Activated naive CD4-positive, alpha-beta T cell treated with anti-CD3 and anti-CD28 coated beads for 36 hours (primary cell): Measurements from ENCODE around the gene HOXD10. TPM values are rescaled to one million over a fixed set of nuclear protein-coding genes. Genes with fewer than 3 reads are reported as not detected.

ENCODE experiments used
- CTCF ChIA-PET: fragments of 350-600 bp; sonication (Branson Sonifier 250); formaldehyde crosslinking; loops from one replicate; lab custom pipeline; 2021; ENCODE audit warnings: antibody characterized with exemption; lab: Charles Lee
- DNase-seq: peaks from one replicate; pipeline ENCODE4 v3.0.0-alpha.2; 2020
- H3K27ac Mint-ChIP-seq: one replicate; pipeline ENCODE4 v1.8.0; 2021; ENCODE audit warnings: mild to moderate bottlenecking, mixed read lengths
- H3K27me3 Mint-ChIP-seq: one replicate; pipeline ENCODE4 v1.8.0; 2021; ENCODE audit warnings: low read depth, mixed read lengths
- H3K36me3 Mint-ChIP-seq: one replicate; pipeline ENCODE4 v1.8.0; 2021; ENCODE audit warnings: low read depth, mixed read lengths
- H3K4me1 Mint-ChIP-seq: one replicate; pipeline ENCODE4 v1.8.0; 2021; ENCODE audit warnings: low read depth, mixed read lengths
- H3K4me3 Mint-ChIP-seq: one replicate; pipeline ENCODE4 v1.8.0; 2021; ENCODE audit warnings: mild to moderate bottlenecking, moderate library complexity, mixed read lengths
- H3K9me3 Mint-ChIP-seq: one replicate; pipeline ENCODE4 v1.8.0; 2021; ENCODE audit warnings: mixed read lengths
- intact Hi-C: fragments of 100-400 bp; cut with micrococcal nuclease; formaldehyde crosslinking; loops from one replicate; pipeline ENCODE4 v1.15.1; 2023
- total RNA-seq, 2 experiments: library from RNA; stranded (reverse); gene quantifications; one replicate each; pipeline ENCODE4 v1.2.3, GENCODE V29; 2021

The HOXD10 gene
- total RNA-seq, 2 experiments from 2014 or later, result not detected

DNA sequence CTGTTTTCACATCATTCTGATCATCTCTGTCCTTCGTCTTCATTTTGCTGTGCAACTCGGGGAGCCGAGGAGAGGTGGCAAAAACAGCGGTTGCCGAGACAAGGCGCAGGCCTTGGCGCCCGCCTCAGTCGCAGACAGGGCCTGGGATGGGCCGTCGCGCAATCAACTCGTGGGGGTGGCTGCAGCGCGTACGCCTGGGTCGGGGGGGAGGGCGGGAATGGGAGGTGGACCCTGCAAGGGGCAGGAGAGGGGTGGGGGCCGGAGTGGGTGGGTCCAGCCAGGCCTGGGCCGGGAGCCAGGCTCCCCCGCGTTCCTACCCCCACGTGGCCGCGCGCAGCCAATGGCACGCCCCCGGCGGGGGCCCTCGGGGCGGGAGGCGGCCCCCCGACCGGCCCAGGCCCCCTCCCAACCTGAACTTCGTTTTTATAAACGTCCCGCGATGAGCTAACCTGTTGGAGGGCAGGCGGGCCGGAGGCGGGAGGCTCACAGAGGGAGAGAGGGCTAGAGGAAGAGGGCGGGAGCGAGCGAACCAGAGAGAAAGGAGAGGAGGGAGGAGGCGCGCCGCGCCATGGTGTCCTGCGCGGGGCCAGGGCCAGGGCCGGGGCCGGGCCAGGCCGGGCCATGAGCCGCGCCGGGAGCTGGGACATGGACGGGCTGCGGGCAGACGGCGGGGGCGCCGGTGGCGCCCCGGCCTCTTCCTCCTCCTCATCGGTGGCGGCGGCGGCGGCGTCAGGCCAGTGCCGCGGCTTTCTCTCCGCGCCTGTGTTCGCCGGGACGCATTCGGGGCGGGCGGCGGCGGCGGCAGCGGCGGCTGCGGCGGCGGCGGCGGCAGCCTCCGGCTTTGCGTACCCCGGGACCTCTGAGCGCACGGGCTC is 24.1 kb upstream of the HOXD10 start, which contains the start of gene HOXD13:
HOXD13 (plus strand) TSS at position 452 of the 875 bp plus-strand sequence; CDS start at position 622, 170 bp downstream.
- Mint-ChIP-seq H3K9me3 (peaks cover 1% of the 10 kb centered on the region), H3K36me3 (no peaks in the 10 kb centered on the region), H3K4me1 (peaks cover 25% of the 10 kb centered on the region), H3K4me3 (peak within 1 kb of the TSS; percentile 7), H3K27me3 (peaks cover 85% of the 10 kb centered on the region), H3K27ac (no peak within 1 kb of the TSS)
- CTCF ChIA-PET, result no interaction called here
- intact Hi-C loops, result no loop called here
- no peak for DNase-seq

DNA sequence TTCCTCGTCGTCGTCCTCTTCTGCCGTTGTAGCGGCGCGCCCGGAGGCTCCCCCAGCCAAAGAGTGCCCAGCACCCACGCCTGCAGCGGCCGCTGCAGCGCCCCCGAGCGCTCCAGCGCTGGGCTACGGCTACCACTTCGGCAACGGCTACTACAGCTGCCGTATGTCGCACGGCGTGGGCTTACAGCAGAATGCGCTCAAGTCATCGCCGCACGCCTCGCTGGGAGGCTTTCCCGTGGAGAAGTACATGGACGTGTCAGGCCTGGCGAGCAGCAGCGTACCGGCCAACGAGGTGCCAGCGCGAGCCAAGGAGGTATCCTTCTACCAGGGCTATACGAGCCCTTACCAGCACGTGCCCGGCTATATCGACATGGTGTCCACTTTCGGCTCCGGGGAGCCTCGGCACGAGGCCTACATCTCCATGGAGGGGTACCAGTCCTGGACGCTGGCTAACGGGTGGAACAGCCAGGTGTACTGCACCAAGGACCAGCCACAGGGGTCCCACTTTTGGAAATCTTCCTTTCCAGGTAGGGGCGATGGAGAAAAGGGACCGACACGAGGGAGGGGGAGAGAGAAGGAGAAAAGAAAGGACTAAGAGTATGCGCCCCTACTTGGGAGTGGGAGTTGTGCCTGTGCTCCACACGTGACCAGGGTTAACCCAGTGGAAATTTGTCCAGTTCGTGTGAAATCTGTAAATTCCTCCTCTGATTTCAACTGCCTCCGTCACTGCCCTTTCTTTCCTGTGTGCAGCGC is 23.3 kb upstream of the HOXD10 start:
- H3K4me3 Mint-ChIP-seq, result no peak overlapping the region
- no peak for DNase-seq

DNA sequence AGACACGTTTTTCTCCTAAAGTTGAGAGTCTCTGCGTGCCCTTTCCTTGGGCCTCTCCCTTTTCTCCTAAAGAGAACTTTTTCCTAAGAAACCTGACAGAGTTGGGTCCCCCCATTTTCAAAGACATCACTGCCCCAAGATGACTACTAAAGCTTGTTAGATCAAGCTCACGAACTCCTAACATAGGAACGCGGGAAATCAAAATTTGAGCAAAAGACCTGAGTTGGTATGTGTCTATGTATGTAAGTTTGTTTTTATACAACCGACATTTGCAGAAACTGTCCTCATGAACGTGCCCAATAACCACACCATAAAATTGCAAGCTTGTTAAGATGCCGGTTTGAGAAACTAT is 22.7 kb upstream of the HOXD10 start:
- Mint-ChIP-seq H3K9me3 (peaks cover 1% of the 10 kb centered on the region), H3K27me3 (peaks cover 84% of the 10 kb centered on the region), H3K36me3 (no peaks in the 10 kb centered on the region), H3K27ac (no peak overlapping the region), H3K4me1 (peaks cover 26% of the 10 kb centered on the region), H3K4me3 (no peak overlapping the region)
- no peak for DNase-seq
- CTCF ChIA-PET, result interaction anchor here (0.7 to 1.4 kb wide), 5 partner anchors 8 to 404 kb away, joined by 3 to 4 read pairs (median 3); no protein-coding TSS in a partner anchor
- intact Hi-C loops, result loop anchor here (2.0 kb wide), 1 partner anchor 17 kb away; no protein-coding TSS in a partner anchor

More for the DNA sequence above, 23.3 kb upstream of the HOXD10 start:
- Mint-ChIP-seq H3K27me3 (peaks cover 85% of the 10 kb centered on the region), H3K9me3 (peaks cover 1% of the 10 kb centered on the region), H3K36me3 (no peaks in the 10 kb centered on the region), H3K27ac (no peak overlapping the region), H3K4me1 (peaks cover 27% of the 10 kb centered on the region)
- CTCF ChIA-PET, result interaction anchor here (0.8 to 1.4 kb wide), 4 partner anchors 28 to 403 kb away, joined by 3 to 4 read pairs (median 3); no protein-coding TSS in a partner anchor
- intact Hi-C loops, result no loop called here

DNA sequence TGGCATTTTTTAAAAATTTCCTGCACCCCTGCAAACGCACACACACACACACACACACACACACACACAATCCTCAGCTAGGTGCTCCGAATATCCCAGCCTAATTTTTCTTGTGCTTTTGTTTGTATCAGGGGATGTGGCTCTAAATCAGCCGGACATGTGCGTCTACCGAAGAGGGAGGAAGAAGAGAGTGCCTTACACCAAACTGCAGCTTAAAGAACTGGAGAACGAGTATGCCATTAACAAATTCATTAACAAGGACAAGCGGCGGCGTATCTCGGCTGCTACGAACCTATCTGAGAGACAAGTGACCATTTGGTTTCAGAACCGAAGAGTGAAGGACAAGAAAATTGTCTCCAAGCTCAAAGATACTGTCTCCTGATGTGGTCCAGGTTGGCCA is 22.2 kb upstream of the HOXD10 start:
- peaks cover 26% of the 10 kb centered on the region for H3K4me1 Mint-ChIP-seq
- DNase-seq, result no peak
- H3K9me3 Mint-ChIP-seq, result peaks cover 1% of the 10 kb centered on the region
- no peak overlapping the region for H3K27ac Mint-ChIP-seq
- H3K4me3 Mint-ChIP-seq, result no peak overlapping the region
- H3K27me3 Mint-ChIP-seq, result peaks cover 84% of the 10 kb centered on the region
- CTCF ChIA-PET, result interaction anchor here (0.7 to 1.4 kb wide), 6 partner anchors 9 to 495 kb away, joined by 3 to 4 read pairs (median 3); no protein-coding TSS in a partner anchor
- intact Hi-C loops, result loop anchor here (2.0 kb wide), 1 partner anchor 16 kb away; no protein-coding TSS in a partner anchor
- H3K36me3 Mint-ChIP-seq, result no peaks in the 10 kb centered on the region

DNA sequence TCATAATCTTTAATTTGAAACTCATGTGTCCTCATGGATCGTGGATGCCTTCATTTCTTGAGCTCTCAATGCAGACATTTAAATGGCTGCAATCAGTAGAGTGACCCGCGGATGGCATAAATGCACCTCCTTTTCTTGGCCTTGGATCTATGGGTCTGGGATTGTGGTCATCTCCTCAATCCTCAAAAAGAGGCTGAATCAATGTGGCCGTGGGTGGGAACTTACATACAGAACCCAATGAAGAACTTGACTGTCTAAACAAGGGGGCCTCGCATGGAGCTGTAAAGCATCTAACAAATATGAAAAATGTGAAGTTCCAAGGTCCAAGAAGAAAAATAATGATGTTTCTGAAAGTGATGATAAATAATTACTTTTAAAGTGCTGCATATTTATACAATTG is 21.2 kb upstream of the HOXD10 start:
- no peak overlapping the region for H3K4me3 Mint-ChIP-seq
- intact Hi-C loops, result loop anchor here (2.0 to 5.0 kb wide), 2 partner anchors 15 to 783 kb away; no protein-coding TSS in a partner anchor
- no peak overlapping the region for H3K27ac Mint-ChIP-seq
- no peak for DNase-seq
- H3K27me3 Mint-ChIP-seq, result peaks cover 81% of the 10 kb centered on the region
- H3K9me3 Mint-ChIP-seq, result peaks cover 1% of the 10 kb centered on the region
- H3K4me1 Mint-ChIP-seq, result peaks cover 26% of the 10 kb centered on the region
- CTCF ChIA-PET, result interaction anchor here (1.5 to 4.1 kb wide), 6 partner anchors 22 to 844 kb away, joined by 3 to 49 read pairs (median 6); no protein-coding TSS in a partner anchor
- H3K36me3 Mint-ChIP-seq, result no peaks in the 10 kb centered on the region

DNA sequence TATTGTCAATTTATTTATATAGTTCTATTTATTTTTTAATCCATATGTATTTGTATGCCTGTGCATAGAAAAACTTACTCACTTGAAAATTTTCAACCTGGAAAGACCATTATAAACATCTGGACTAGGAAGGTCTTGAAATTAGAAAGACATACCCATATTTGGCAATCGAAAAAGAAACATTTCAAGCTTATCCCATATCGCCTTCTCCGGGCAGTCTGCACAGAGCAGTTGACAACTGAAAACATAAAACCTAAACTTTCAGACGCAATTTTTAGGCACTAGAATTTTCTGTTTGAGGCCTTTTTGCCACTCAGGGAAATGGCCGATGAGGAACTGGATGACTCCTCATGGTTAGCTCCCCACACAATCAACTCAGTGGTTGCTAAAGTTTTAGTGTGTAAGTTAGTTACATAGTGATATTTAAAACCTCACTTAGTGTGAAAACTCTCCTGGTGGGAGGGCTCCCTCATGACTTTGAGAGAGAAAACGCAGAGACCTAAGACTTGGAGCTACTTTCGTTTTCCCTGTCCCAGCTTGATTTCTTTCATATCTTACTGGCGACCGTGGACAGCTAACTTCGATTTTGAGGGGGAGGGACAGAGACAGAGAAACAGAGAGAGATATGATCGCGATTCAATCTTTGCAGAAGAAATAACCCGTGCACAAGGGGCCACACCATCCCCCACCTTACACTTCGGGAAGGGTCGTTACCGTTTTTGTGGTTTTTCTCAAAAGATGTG is 20.2 kb upstream of the HOXD10 start:
- peak overlapping the region; percentile 20 for H3K4me3 Mint-ChIP-seq
- H3K27ac Mint-ChIP-seq, result no peak overlapping the region
- H3K36me3 Mint-ChIP-seq, result no peaks in the 10 kb centered on the region
- H3K9me3 Mint-ChIP-seq, result peaks cover 1% of the 10 kb centered on the region
- intact Hi-C loops, result loop anchor here (2.0 to 5.0 kb wide), 4 partner anchors 14 to 846 kb away; partner anchors contain the start of genes EVX2 and LNPK
- no peak for DNase-seq
- peaks cover 81% of the 10 kb centered on the region for H3K27me3 Mint-ChIP-seq
- CTCF ChIA-PET, result interaction anchor here (0.5 to 4.1 kb wide), 14 partner anchors 11 to 1068 kb away, joined by 3 to 49 read pairs (median 4); no protein-coding TSS in a partner anchor
- peaks cover 26% of the 10 kb centered on the region for H3K4me1 Mint-ChIP-seq

DNA sequence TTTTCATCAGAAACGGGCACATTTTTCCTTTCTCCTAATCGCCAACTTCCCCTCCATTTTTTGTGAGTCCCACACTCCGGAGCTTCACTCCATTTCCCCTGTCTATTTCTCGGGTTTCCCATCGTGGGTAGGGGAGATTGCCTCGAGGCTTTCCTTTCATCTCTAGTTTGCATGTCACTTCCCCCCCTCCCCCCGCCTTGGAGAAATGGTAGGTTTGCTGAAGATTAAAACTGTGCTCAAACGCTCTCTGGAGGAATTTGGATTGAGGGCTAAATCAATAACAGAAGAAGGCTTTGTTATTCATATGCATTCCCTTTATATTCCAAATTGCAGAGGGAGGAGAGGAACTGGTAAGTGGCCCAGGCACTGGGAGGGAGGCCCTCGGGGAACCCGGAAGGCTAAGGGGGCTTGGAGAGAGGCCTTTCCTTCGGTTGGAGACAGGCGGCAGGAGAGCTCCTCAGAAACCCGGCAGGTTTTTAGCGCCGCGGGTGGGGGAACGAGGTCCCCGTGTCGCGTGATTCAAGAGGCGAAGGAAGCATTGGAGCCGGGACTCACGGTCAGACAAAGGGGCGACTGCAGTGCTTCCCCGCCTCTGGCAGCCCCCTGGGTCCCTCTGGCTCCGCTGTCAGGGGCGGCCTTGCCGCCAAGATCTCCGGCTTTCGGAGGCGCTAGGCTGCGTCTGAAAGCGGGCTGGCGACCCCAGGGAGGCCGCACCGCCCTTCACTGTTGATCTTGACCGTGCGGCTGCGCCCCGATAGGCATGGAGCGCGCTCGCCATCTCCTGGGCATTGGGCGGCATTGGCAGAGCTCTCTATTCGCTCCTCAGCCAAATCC is 19.4 kb upstream of the HOXD10 start:
- no peak overlapping the region for H3K27ac Mint-ChIP-seq
- peaks cover 80% of the 10 kb centered on the region for H3K27me3 Mint-ChIP-seq
- peaks cover 22% of the 10 kb centered on the region for H3K4me1 Mint-ChIP-seq
- H3K4me3 Mint-ChIP-seq, result peak overlapping the region; percentile 51
- CTCF ChIA-PET, result interaction anchor here (0.6 to 4.1 kb wide), 20 partner anchors 8 to 994 kb away, joined by 3 to 49 read pairs (median 4); partner anchors contain the start of genes EVX2 and HOXD11
- DNase-seq, result peak; percentile 70
- intact Hi-C loops, result loop anchor here (1.0 to 5.0 kb wide), 8 partner anchors 14 to 1397 kb away; partner anchors contain the start of genes EVX2 and LNPK
- H3K9me3 Mint-ChIP-seq, result peaks cover 1% of the 10 kb centered on the region
- H3K36me3 Mint-ChIP-seq, result no peaks in the 10 kb centered on the region

DNA sequence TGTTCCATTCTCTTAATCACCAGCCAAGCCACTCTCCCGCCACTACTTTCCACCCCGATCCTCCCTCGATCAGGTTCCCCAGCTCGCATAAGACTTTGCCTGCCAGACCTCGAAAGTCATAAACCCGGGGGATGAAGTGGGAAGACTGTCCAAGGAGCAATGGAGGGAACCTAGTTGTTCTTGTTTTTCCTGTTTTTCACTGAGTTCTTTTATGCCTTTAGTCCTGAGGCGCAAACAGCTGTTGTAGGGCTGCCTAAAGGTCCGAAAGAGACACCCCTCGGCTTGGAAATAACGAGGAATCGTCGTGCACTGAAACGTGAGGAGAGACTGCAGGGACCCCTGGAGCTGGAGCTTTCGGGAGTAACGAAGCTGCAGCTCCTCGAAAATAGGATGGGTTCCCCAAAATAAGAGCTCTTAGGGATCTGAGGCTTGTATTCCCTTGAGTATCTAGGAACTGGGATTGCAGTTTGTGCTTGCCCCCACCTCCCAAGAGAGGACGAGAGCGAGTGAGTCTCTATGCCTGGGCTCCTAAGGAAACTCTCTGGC is 18.7 kb upstream of the HOXD10 start:
- H3K27me3 Mint-ChIP-seq, result peaks cover 86% of the 10 kb centered on the region
- H3K36me3 Mint-ChIP-seq, result no peaks in the 10 kb centered on the region
- intact Hi-C loops, result loop anchor here (1.0 to 5.0 kb wide), 8 partner anchors 15 to 1398 kb away; partner anchors contain the start of genes EVX2 and LNPK
- H3K4me3 Mint-ChIP-seq, result peak overlapping the region; percentile 51
- CTCF ChIA-PET, result interaction anchor here (0.6 to 4.1 kb wide), 15 partner anchors 9 to 994 kb away, joined by 3 to 49 read pairs (median 4); partner anchors contain the start of genes EVX2 and HOXD11
- peaks cover 22% of the 10 kb centered on the region for H3K4me1 Mint-ChIP-seq
- DNase-seq, result no peak
- H3K27ac Mint-ChIP-seq, result no peak overlapping the region
- peaks cover 1% of the 10 kb centered on the region for H3K9me3 Mint-ChIP-seq

DNA sequence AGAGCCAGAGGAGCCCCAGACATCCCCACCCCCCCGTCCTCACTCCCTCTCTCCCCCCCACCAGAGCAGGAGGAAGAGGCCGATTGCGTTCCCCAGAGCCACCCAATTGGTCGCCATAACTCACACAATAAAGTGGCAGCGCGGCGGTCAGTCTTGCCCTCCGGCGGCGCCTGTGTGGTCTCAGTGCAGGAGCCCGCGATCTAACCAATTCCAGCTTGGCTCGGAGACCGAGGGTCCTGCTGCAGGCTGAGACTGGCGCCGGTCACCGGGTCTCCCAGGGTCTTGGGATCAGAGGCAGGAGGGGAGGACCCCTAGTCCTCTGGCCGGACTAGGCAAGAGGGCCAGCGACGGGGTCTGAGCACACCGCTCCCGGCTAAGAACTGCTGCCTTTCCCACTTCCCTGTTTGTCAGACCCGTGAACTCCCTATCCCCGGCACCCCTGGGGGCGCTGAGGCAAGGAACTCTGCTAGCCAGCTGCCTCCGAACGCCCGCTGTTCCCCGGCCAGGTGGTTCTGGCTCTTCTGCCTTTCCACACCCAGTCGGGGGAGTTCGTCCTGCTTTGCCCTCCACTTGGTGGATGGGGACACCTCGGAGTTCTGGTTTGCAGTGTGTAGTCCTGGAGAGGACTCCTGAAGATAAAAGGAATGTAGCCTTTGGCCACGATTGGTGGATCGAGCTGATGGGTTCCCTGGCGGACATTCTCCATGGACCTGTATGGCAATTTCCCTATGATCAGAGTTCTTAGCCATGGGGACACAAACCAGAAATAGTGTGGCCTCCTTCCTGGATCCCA is 18.0 kb upstream of the HOXD10 start:
- H3K27ac Mint-ChIP-seq, result no peak overlapping the region
- peaks cover 1% of the 10 kb centered on the region for H3K9me3 Mint-ChIP-seq
- no peak overlapping the region for H3K4me3 Mint-ChIP-seq
- no peaks in the 10 kb centered on the region for H3K36me3 Mint-ChIP-seq
- CTCF ChIA-PET, result interaction anchor here (0.6 to 4.1 kb wide), 10 partner anchors 10 to 995 kb away, joined by 3 to 49 read pairs (median 6); partner anchors contain the start of gene EVX2
- H3K4me1 Mint-ChIP-seq, result peaks cover 18% of the 10 kb centered on the region
- intact Hi-C loops, result loop anchor here (5.0 kb wide), 1 partner anchor 786 kb away; no protein-coding TSS in a partner anchor
- no peak for DNase-seq
- H3K27me3 Mint-ChIP-seq, result peaks cover 84% of the 10 kb centered on the region
